Chondrocyte (in vitro differentiated cells): ENCODE data around the gene PCDHAC1. TPM values are rescaled to one million over a fixed set of nuclear protein-coding genes. Genes with fewer than 3 reads are reported as not detected.
A peak's percentile ranks its signal among the peaks of the same experiment; 100 is the strongest.

ENCODE experiments used
- DNase-seq: peaks from one replicate; pipeline ENCODE4 v3.0.0; 2021; ENCODE audit warnings: mixed read lengths, low spot score
- H3K27ac Mint-ChIP-seq: one replicate; pipeline ENCODE4 v1.8.0; 2021; ENCODE audit warnings: mild to moderate bottlenecking, moderate library complexity, mixed read lengths; ENCODE audit not compliant: unreplicated experiment
- H3K27me3 Mint-ChIP-seq: 2 replicates; pipeline ENCODE4 v1.8.0; 2021; ENCODE audit warnings: low read depth, mixed read lengths
- H3K36me3 Mint-ChIP-seq: 2 replicates; pipeline ENCODE4 v1.8.0; 2021; ENCODE audit warnings: low read depth, mixed read lengths
- H3K4me1 Mint-ChIP-seq: 2 replicates; pipeline ENCODE4 v1.8.0; 2021; ENCODE audit warnings: low read depth, mild to moderate bottlenecking, mixed read lengths
- H3K4me3 Mint-ChIP-seq: one replicate; pipeline ENCODE4 v1.8.0; 2021; ENCODE audit warnings: mild to moderate bottlenecking, moderate library complexity, mixed read lengths; ENCODE audit not compliant: unreplicated experiment
- H3K9me3 Mint-ChIP-seq: 2 replicates; pipeline ENCODE4 v1.8.0; 2021; ENCODE audit warnings: low read depth, mixed read lengths
- total RNA-seq: library from RNA; stranded (reverse); gene quantifications from 3 replicates; pipeline ENCODE4 v1.2.1, GENCODE V29; 2021
- TF ChIP-seq, protein P1 (sequence below): fragments of 200-600 bp; sonication (generic); IDR thresholded peaks from 2 replicates; pipeline ENCODE4 v1.5.0; 2021; ENCODE audit warnings: antibody characterized with exemption, mild to moderate bottlenecking, moderate library complexity

The PCDHAC1 gene
- total RNA-seq, 1 donor from 2014 or later = 7.2 TPM

DNA sequence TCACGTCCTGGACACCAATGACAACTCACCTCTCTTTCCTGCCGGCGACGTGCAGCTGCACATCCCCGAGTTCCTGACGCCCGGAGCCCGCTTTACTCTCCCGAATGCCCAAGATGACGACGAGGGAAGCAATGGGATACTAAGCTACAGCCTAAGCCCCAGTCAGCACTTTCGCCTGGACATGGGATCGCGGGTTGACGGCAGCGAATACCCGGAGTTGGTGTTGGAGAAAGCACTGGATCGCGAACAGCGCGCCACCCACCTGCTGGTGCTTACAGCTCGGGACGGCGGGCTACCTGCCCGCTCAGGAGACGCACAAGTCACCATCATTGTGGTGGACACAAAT is 1.1 kb downstream of the PCDHAC1 start:
- DNase-seq = no peak
- peak overlapping the region; percentile 80 for H3K4me3 Mint-ChIP-seq
- H3K36me3 Mint-ChIP-seq = no peaks in the 10 kb centered on the region
- H3K4me1 Mint-ChIP-seq = peaks cover 18% of the 10 kb centered on the region
- no peaks in the 10 kb centered on the region for H3K9me3 Mint-ChIP-seq
- H3K27ac Mint-ChIP-seq = peak overlapping the region; percentile 86
- TF ChIP-seq, protein P1, sequence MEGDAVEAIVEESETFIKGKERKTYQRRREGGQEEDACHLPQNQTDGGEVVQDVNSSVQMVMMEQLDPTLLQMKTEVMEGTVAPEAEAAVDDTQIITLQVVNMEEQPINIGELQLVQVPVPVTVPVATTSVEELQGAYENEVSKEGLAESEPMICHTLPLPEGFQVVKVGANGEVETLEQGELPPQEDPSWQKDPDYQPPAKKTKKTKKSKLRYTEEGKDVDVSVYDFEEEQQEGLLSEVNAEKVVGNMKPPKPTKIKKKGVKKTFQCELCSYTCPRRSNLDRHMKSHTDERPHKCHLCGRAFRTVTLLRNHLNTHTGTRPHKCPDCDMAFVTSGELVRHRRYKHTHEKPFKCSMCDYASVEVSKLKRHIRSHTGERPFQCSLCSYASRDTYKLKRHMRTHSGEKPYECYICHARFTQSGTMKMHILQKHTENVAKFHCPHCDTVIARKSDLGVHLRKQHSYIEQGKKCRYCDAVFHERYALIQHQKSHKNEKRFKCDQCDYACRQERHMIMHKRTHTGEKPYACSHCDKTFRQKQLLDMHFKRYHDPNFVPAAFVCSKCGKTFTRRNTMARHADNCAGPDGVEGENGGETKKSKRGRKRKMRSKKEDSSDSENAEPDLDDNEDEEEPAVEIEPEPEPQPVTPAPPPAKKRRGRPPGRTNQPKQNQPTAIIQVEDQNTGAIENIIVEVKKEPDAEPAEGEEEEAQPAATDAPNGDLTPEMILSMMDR = no peak
- H3K27me3 Mint-ChIP-seq = no peaks in the 10 kb centered on the region

DNA sequence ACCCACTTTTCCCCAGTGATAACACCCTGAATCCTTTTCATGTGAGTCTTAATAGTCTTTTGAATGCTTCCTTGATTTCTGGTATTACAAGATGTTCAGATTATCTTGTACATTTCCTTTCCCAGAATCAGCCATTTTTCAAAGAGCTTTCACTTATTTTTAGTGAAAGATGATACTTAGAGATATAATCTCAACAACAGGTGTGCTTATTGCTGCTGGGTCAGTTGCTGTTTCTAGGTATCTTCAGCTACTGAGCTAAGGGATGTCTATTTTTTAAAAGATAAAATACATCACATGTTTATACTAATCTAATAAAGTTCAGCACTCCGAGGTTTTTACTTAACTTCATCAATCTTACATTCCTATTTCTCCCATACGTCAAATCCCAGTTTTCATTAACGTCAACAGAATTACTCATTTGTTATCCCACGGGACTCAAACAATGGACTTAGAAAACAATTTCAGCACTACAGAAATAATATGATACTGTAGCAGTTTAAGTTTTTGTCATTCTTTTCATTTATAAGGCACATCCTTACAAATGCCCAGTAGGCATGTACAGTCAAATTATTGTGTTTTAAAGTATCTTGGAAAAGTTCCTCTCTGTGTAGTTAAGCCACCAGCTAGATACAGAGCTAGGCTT is 9.0 kb downstream of the PCDHAC1 start:
- Mint-ChIP-seq H3K9me3 (peaks cover 4% of the 10 kb centered on the region), H3K4me3 (no peak overlapping the region), H3K4me1 (peaks cover 3% of the 10 kb centered on the region), H3K27me3 (no peaks in the 10 kb centered on the region), H3K36me3 (no peaks in the 10 kb centered on the region), H3K27ac (no peak overlapping the region)
- TF ChIP-seq, protein P1 = no peak
- DNase-seq = no peak

DNA sequence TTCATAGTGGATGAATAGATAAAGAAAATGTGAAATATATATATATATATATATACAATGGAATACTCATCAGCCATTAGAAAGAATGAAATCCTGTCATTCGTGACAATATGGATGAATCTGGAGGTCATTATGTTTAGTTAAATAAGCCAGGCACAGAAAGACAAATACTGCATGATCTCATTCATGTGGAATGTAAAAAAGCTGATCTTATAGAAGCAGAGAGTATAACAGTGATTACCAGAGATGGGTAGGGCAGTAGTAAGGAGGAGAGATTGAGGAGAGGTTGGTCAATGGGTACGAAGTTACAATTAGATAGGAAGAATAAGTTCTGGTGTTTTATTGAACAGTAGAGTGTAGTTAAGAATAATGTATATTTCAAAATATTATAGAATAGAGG is 20.5 kb downstream of the PCDHAC1 start:
- H3K9me3 Mint-ChIP-seq = peaks cover 9% of the 10 kb centered on the region
- no peak overlapping the region for H3K4me3 Mint-ChIP-seq
- TF ChIP-seq, protein P1 = no peak
- H3K27me3 Mint-ChIP-seq = no peaks in the 10 kb centered on the region
- H3K4me1 Mint-ChIP-seq = peaks cover 2% of the 10 kb centered on the region
- H3K27ac Mint-ChIP-seq = no peak overlapping the region
- peaks cover 8% of the 10 kb centered on the region for H3K36me3 Mint-ChIP-seq
- no peak for DNase-seq

DNA sequence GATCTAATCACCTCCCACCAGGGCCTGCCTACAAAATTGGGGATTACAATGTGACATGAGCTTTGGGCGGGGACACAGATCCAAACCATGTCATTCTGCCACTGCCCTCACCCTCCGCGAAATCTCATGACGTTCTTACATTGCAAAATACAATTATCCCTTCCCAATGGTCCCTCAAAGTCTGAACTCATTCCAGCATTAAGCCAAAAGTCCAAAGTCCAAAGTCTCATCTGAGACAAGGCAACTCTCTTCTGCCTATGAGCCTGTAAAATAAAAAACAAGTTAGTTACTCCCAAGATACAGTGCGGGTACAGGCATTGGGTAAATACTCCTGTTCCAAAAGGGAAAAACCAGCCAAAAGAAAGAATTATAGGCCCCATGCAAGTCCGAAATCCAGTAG is 25.5 kb downstream of the PCDHAC1 start:
- H3K9me3 Mint-ChIP-seq = peaks cover 17% of the 10 kb centered on the region
- H3K36me3 Mint-ChIP-seq = peaks cover 8% of the 10 kb centered on the region
- H3K4me3 Mint-ChIP-seq = no peak overlapping the region
- H3K27me3 Mint-ChIP-seq = no peaks in the 10 kb centered on the region
- TF ChIP-seq, protein P1 = no peak
- H3K27ac Mint-ChIP-seq = no peak overlapping the region
- DNase-seq = no peak
- peaks cover under 1% of the 10 kb centered on the region for H3K4me1 Mint-ChIP-seq

DNA sequence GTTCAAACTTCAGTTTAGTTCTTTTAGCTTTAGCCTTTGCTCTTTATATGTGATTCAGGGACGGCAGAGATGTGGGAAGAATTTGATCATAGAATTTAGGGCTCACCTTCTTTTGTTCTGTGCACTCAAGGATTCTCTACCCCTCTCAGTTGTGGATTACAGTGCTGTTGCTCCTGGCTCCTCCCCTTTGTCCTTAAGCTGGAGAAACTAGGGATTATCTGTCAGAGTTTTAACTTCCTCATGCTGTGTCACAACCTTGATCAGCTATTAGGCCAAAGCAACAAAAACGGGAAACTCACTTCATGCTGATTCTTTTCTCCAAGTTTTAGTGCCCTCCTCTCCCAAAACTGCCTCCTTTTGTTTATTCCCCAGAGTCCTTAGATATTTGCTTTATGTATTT is 27.1 kb downstream of the PCDHAC1 start:
- peaks cover 8% of the 10 kb centered on the region for H3K36me3 Mint-ChIP-seq
- peaks cover 17% of the 10 kb centered on the region for H3K9me3 Mint-ChIP-seq
- no peaks in the 10 kb centered on the region for H3K4me1 Mint-ChIP-seq
- TF ChIP-seq, protein P1 = no peak
- H3K27ac Mint-ChIP-seq = no peak overlapping the region
- H3K27me3 Mint-ChIP-seq = no peaks in the 10 kb centered on the region
- no peak overlapping the region for H3K4me3 Mint-ChIP-seq
- no peak for DNase-seq
